ENCODE measurements around the gene WDR46. TPM values are rescaled to one million over a fixed set of nuclear protein-coding genes. Genes with fewer than 3 reads are reported as not detected.

WDR46 gene
- polyA plus RNA-seq, 1 donor from 2014 or later: 62.5 TPM

- no peak for TF ChIP-seq EP300 (conservative IDR thresholded peaks at IDR 0.05; ENCODE audit: poor library complexity, severe bottlenecking)
- TF ChIP-seq POLR2AphosphoS5 (IDR thresholded peaks at IDR 0.05): no peak
- no peak for TF ChIP-seq SMC3 (conservative IDR thresholded peaks at IDR 0.05; ENCODE audit: poor library complexity)
- no peak for TF ChIP-seq EZH2 (IDR thresholded peaks at IDR 0.05; ENCODE audit: borderline replicate concordance, insufficient read depth, low read length, poor library complexity, severe bottlenecking)
- TF ChIP-seq CTCF (IDR thresholded peaks at IDR 0.05; ENCODE audit: poor library complexity, severe bottlenecking): no peak
- TF ChIP-seq RAD21 (conservative IDR thresholded peaks at IDR 0.05): no peak
- no peak for TF ChIP-seq REST (IDR thresholded peaks at IDR 0.05; ENCODE audit: borderline replicate concordance)
- TF ChIP-seq TAF1 (IDR thresholded peaks at IDR 0.05; ENCODE audit: low read depth): no peak
- no peak for TF ChIP-seq MXI1 (conservative IDR thresholded peaks at IDR 0.05; ENCODE audit: poor library complexity, severe bottlenecking)
- Histone ChIP-seq H2AFZ (ENCODE audit: low read depth, low read length) (no peak overlapping the region), H3K27ac (ENCODE audit: low read length) (no peak overlapping the region), H3K4me3 (ENCODE audit: low read length) (no peak overlapping the region), H3K36me3 (ENCODE audit: insufficient read depth, low read length) (no peaks in the 10 kb centered on the region), H3K9me2 (ENCODE audit: insufficient read depth, low read length) (no peaks in the 10 kb centered on the region), H4K20me1 (ENCODE audit: insufficient read depth) (no peaks in the 10 kb centered on the region), H3F3A (ENCODE audit: insufficient read depth, low read length, poor library complexity, severe bottlenecking) (no peaks in the 10 kb centered on the region), H3K9ac (ENCODE audit: low read length) (no peak overlapping the region), H3K79me2 (replicated peaks; ENCODE audit: insufficient read depth, low read length) (no peaks in the 10 kb centered on the region), H3K9me3 (ENCODE audit: low read length) (no peaks in the 10 kb centered on the region), H3K4me2 (ENCODE audit: low read length) (no peak overlapping the region), H3K27me3 (ENCODE audit: insufficient read depth, low read depth, low read length) (no peaks in the 10 kb centered on the region)
These were observed 47.1 kb downstream of the WDR46 start for GRCh38 chr6:33241968-33242367.

GRCh38 chr6:33237741-33238140 is 51.3 kb downstream of the WDR46 start:
- no peaks in the 10 kb centered on the region for H3K27me3 ChIP-seq (ENCODE audit: insufficient read depth, low read depth, low read length)
- H3K79me2 ChIP-seq (replicated peaks; ENCODE audit: insufficient read depth, low read length): no peaks in the 10 kb centered on the region
- no peak overlapping the region for H2AFZ ChIP-seq (ENCODE audit: low read depth, low read length)
- no peaks in the 10 kb centered on the region for H4K20me1 ChIP-seq (ENCODE audit: insufficient read depth)
- TF ChIP-seq CTCF (IDR thresholded peaks at IDR 0.05; ENCODE audit: poor library complexity, severe bottlenecking) (no peak), EP300 (conservative IDR thresholded peaks at IDR 0.05; ENCODE audit: poor library complexity, severe bottlenecking) (no peak), POLR2AphosphoS5 (IDR thresholded peaks at IDR 0.05) (no peak), REST (IDR thresholded peaks at IDR 0.05; ENCODE audit: borderline replicate concordance) (no peak), RAD21 (conservative IDR thresholded peaks at IDR 0.05) (no peak), TAF1 (IDR thresholded peaks at IDR 0.05; ENCODE audit: low read depth) (no peak), MXI1 (conservative IDR thresholded peaks at IDR 0.05; ENCODE audit: poor library complexity, severe bottlenecking) (no peak), SMC3 (conservative IDR thresholded peaks at IDR 0.05; ENCODE audit: poor library complexity) (no peak), EZH2 (IDR thresholded peaks at IDR 0.05; ENCODE audit: borderline replicate concordance, insufficient read depth, low read length, poor library complexity, severe bottlenecking) (no peak)
- no peak overlapping the region for H3K4me3 ChIP-seq (ENCODE audit: low read length)
- no peak overlapping the region for H3K4me2 ChIP-seq (ENCODE audit: low read length)
- no peaks in the 10 kb centered on the region for H3K9me2 ChIP-seq (ENCODE audit: insufficient read depth, low read length)
- H3K9ac ChIP-seq (ENCODE audit: low read length): no peak overlapping the region
- H3F3A ChIP-seq (ENCODE audit: insufficient read depth, low read length, poor library complexity, severe bottlenecking): no peaks in the 10 kb centered on the region
- no peaks in the 10 kb centered on the region for H3K36me3 ChIP-seq (ENCODE audit: insufficient read depth, low read length)
- H3K9me3 ChIP-seq (ENCODE audit: low read length): no peaks in the 10 kb centered on the region
- H3K27ac ChIP-seq (ENCODE audit: low read length): no peak overlapping the region
